ENCODE results near the gene ECE1.
A peak's percentile ranks its signal among the peaks of the same experiment; 100 is the strongest.
"Not testable (repeated sequence)": the region's sequence is repeated elsewhere in the genome, so short reads cannot be mapped to it uniquely, and the experiment has no call there.

Gene ECE1

GRCh38 chr1:21284206-21285054, 5.8 kb downstream of the ECE1 start:
- Histone ChIP-seq H3K36me3 (replicated peaks) (no peaks in the 10 kb centered on the region), H3K9me3 (no peaks in the 10 kb centered on the region), H3K27me3 (ENCODE audit: low read depth) (no peaks in the 10 kb centered on the region), H3K4me3 (no peak overlapping the region), H3K4me1 (peaks cover under 1% of the 10 kb centered on the region; the same call in 1 of the 2 replicates)
- no peak for DNase-seq (ENCODE audit: low spot score in 2 of 2)
- in situ Hi-C loops (cut with MboI; ENCODE audit: low sequenced_read_pairs) = no loop called here

- Histone ChIP-seq H3K9me3 (no peaks in the 10 kb centered on the region), H3K27me3 (ENCODE audit: low read depth) (no peaks in the 10 kb centered on the region), H3K4me3 (no peak overlapping the region), H3K4me1 (no peaks in the 10 kb centered on the region), H3K36me3 (replicated peaks) (no peaks in the 10 kb centered on the region)
- in situ Hi-C loops (cut with MboI; ENCODE audit: low sequenced_read_pairs) = no loop called here
- no peak for DNase-seq (ENCODE audit: low spot score in 2 of 2)
Measured at GRCh38 chr1:21283524-21283923, 6.7 kb downstream of the ECE1 start.

- H3K27me3 ChIP-seq (ENCODE audit: low read depth); H3K4me1 ChIP-seq; H3K4me3 ChIP-seq; in situ Hi-C loops (cut with MboI; ENCODE audit: low sequenced_read_pairs); H3K36me3 ChIP-seq (replicated peaks); H3K9me3 ChIP-seq; DNase-seq (ENCODE audit: low spot score in 2 of 2): not testable (repeated sequence)
Measured at GRCh38 chr1:21282020-21282419, 8.2 kb downstream of the ECE1 start.

- no peaks in the 10 kb centered on the region for H3K36me3 ChIP-seq (replicated peaks)
- in situ Hi-C loops (cut with MboI; ENCODE audit: low sequenced_read_pairs) = no loop called here
- no peak overlapping the region for H3K4me3 ChIP-seq
- no peaks in the 10 kb centered on the region for H3K27me3 ChIP-seq (ENCODE audit: low read depth)
- no peaks in the 10 kb centered on the region for H3K4me1 ChIP-seq
- DNase-seq (ENCODE audit: low spot score in 2 of 2) = no peak
- no peaks in the 10 kb centered on the region for H3K9me3 ChIP-seq
Measured at GRCh38 chr1:21280482-21280881, 9.8 kb downstream of the ECE1 start.

- DNase-seq (ENCODE audit: low spot score in 2 of 2) = no peak
- H3K4me1 ChIP-seq = no peaks in the 10 kb centered on the region
- no peaks in the 10 kb centered on the region for H3K9me3 ChIP-seq
- H3K36me3 ChIP-seq (replicated peaks) = no peaks in the 10 kb centered on the region
- H3K27me3 ChIP-seq (ENCODE audit: low read depth) = no peaks in the 10 kb centered on the region
- no peak overlapping the region for H3K4me3 ChIP-seq
- in situ Hi-C loops (cut with MboI; ENCODE audit: low sequenced_read_pairs) = no loop called here
Measured at GRCh38 chr1:21280011-21280471, 10.2 kb downstream of the ECE1 start.

GRCh38 chr1:21278860-21279845, 11.1 kb downstream of the ECE1 start:
- H3K9me3 ChIP-seq = no peaks in the 10 kb centered on the region
- DNase-seq (ENCODE audit: low spot score in 2 of 2) = no peak
- H3K36me3 ChIP-seq (replicated peaks) = no peaks in the 10 kb centered on the region
- no peaks in the 10 kb centered on the region for H3K27me3 ChIP-seq (ENCODE audit: low read depth)
- no peak overlapping the region for H3K4me3 ChIP-seq
- in situ Hi-C loops (cut with MboI; ENCODE audit: low sequenced_read_pairs) = no loop called here
- H3K4me1 ChIP-seq = no peaks in the 10 kb centered on the region

GRCh38 chr1:21278208-21278859, 11.9 kb downstream of the ECE1 start:
- Histone ChIP-seq H3K4me3 (no peak overlapping the region), H3K27me3 (ENCODE audit: low read depth) (no peaks in the 10 kb centered on the region), H3K36me3 (replicated peaks) (no peaks in the 10 kb centered on the region), H3K4me1 (no peaks in the 10 kb centered on the region), H3K9me3 (no peaks in the 10 kb centered on the region)
- no peak for DNase-seq (ENCODE audit: low spot score in 2 of 2)
- in situ Hi-C loops (cut with MboI; ENCODE audit: low sequenced_read_pairs) = no loop called here

- no peak for DNase-seq (ENCODE audit: low spot score in 2 of 2)
- no peaks in the 10 kb centered on the region for H3K36me3 ChIP-seq (replicated peaks)
- no peaks in the 10 kb centered on the region for H3K9me3 ChIP-seq
- H3K4me1 ChIP-seq = no peaks in the 10 kb centered on the region
- in situ Hi-C loops (cut with MboI; ENCODE audit: low sequenced_read_pairs) = no loop called here
- no peak overlapping the region for H3K4me3 ChIP-seq
- H3K27me3 ChIP-seq (ENCODE audit: low read depth) = no peaks in the 10 kb centered on the region
Measured at GRCh38 chr1:21277180-21277579, 13.1 kb downstream of the ECE1 start.

GRCh38 chr1:21272540-21272939, 17.7 kb downstream of the ECE1 start:
- in situ Hi-C loops (cut with MboI; ENCODE audit: low sequenced_read_pairs) = no loop called here
- DNase-seq (ENCODE audit: low spot score in 2 of 2) = no peak
- no peaks in the 10 kb centered on the region for H3K27me3 ChIP-seq (ENCODE audit: low read depth)
- no peak overlapping the region for H3K4me3 ChIP-seq
- H3K36me3 ChIP-seq (replicated peaks) = no peaks in the 10 kb centered on the region
- no peaks in the 10 kb centered on the region for H3K4me1 ChIP-seq
- H3K9me3 ChIP-seq = no peaks in the 10 kb centered on the region

- Histone ChIP-seq H3K9me3 (no peaks in the 10 kb centered on the region), H3K4me3 (no peak overlapping the region), H3K27me3 (ENCODE audit: low read depth) (no peaks in the 10 kb centered on the region), H3K36me3 (replicated peaks) (no peaks in the 10 kb centered on the region), H3K4me1 (no peaks in the 10 kb centered on the region)
- no peak for DNase-seq (ENCODE audit: low spot score in 2 of 2)
- in situ Hi-C loops (cut with MboI; ENCODE audit: low sequenced_read_pairs) = no loop called here
Measured at GRCh38 chr1:21271550-21271949, 18.7 kb downstream of the ECE1 start.

- Histone ChIP-seq H3K4me1 (peaks cover 6% of the 10 kb centered on the region), H3K36me3 (replicated peaks) (no peaks in the 10 kb centered on the region), H3K27me3 (ENCODE audit: low read depth) (no peaks in the 10 kb centered on the region), H3K4me3 (no peak overlapping the region), H3K9me3 (no peaks in the 10 kb centered on the region)
- peak; percentile 42 to 91 for DNase-seq (ENCODE audit: low spot score in 2 of 2)
- in situ Hi-C loops (cut with MboI; ENCODE audit: low sequenced_read_pairs) = no loop called here
Measured at GRCh38 chr1:21270086-21270689, 20.1 kb downstream of the ECE1 start.

- Histone ChIP-seq H3K36me3 (replicated peaks) (no peaks in the 10 kb centered on the region), H3K4me3 (no peak overlapping the region), H3K27me3 (ENCODE audit: low read depth) (no peaks in the 10 kb centered on the region), H3K4me1 (peaks cover 9% of the 10 kb centered on the region), H3K9me3 (no peaks in the 10 kb centered on the region)
- in situ Hi-C loops (cut with MboI; ENCODE audit: low sequenced_read_pairs) = no loop called here
- DNase-seq (ENCODE audit: low spot score in 2 of 2) = no peak
Measured at GRCh38 chr1:21269461-21270085, 20.7 kb downstream of the ECE1 start.

All from HAP-1 (cell line).